K562 (cell line): ENCODE results near the gene SLC4A4. TPM values are rescaled to one million over a fixed set of nuclear protein-coding genes. Genes with fewer than 3 reads are reported as not detected.

Experiments
- ATAC-seq: fragments of 200-7000 bp; cut with Tn5 transposase; 3 replicates; pipeline ENCODE4 v1.9.1; 2020; ENCODE audit warnings: moderate library complexity
- BruUV-seq: library from RNA; stranded (reverse); fragments of 400-500 nt; replicated peaks from 2 replicates; lab custom pipeline; 2021; lab: Mats Ljungman, UMichigan
- CTCF ChIA-PET: fragments of 300-600 bp; formaldehyde crosslinking; extraction: SDS; loops from one replicate; lab custom pipeline; 2021; ENCODE audit warnings: low intra/inter-chr PET ratio; lab: Yijun Ruan, JAX
- POLR2A ChIA-PET: fragments of 300-600, 350-650 bp; sonication (Branson Sonifier 250); formaldehyde crosslinking; extraction: SDS; loops from one replicate; lab custom pipeline; 2021; ENCODE audit warnings: antibody characterized with exemption, inconsistent platforms; lab: Yijun Ruan, JAX
- DNase-seq, 4 experiments: peaks; one replicate each; pipeline versions ENCODE4 v3.0.0 to v3.0.0-alpha.2; 2011 to 2018; ENCODE audit warnings: low spot score in 3 of 4, mixed read lengths in 3 of 4; ENCODE audit errors: extremely low read depth in 1 of 4
- FAIRE-seq: peaks from 2 replicates; lab custom pipeline; 2011; peaks lifted over from hg19 to GRCh38; lab: Jason Lieb, UNC
- H2AFZ ChIP-seq: 2 replicates; pipeline ENCODE4 v1.6.0; 2011; ENCODE audit warnings: low read depth, low read length, control low read depth, inconsistent platforms
- H3K27ac ChIP-seq: fragments of 200-600 bp; 3 replicates; pipeline ENCODE4 v1.8.0; 2011; ENCODE audit warnings: low read depth, mild to moderate bottlenecking, control low read depth, inconsistent platforms, low read length, moderate library complexity, mixed read lengths; ENCODE audit errors: extremely low read depth
- H3K27me3 ChIP-seq, 2 experiments: fragments of 300-600 bp in 1 of 2; 2 replicates in 1 of 2; 3 replicates in 1 of 2; pipeline versions ENCODE4 v1.6.0 to v1.8.0; 2011; ENCODE audit warnings: inconsistent platforms in 2 of 2, low read length in 2 of 2, mild to moderate bottlenecking in 1 of 2, mixed read lengths in 1 of 2, moderate library complexity in 1 of 2; ENCODE audit not compliant: control insufficient read depth in 2 of 2, insufficient read depth in 2 of 2
- H3K36me3 ChIP-seq: fragments of 300-600 bp; 3 replicates; pipeline ENCODE4 v1.8.0; 2011; ENCODE audit warnings: mild to moderate bottlenecking, low read length, inconsistent platforms; ENCODE audit not compliant: control insufficient read depth, insufficient read depth
- H3K4me1 ChIP-seq, 2 experiments: fragments of 200-600 bp in 1 of 2; replicated peaks in 1 of 2; 2 replicates in 1 of 2; 3 replicates in 1 of 2; pipeline versions ENCODE4 v1.5.1 to v1.8.0; 2011; ENCODE audit warnings: inconsistent platforms in 2 of 2, low read length in 2 of 2, mild to moderate bottlenecking in 1 of 2, mixed read lengths in 1 of 2, moderate library complexity in 1 of 2; ENCODE audit not compliant: control insufficient read depth in 2 of 2, insufficient read depth in 2 of 2
- H3K4me2 ChIP-seq: 2 replicates; pipeline ENCODE4 v1.6.1; 2011; ENCODE audit warnings: low read length, control low read depth, inconsistent platforms, mixed read lengths; ENCODE audit not compliant: insufficient read depth
- H3K4me3 ChIP-seq: fragments of 200-600 bp; sonication (generic), shearing (Covaris generic); 2 replicates; pipeline ENCODE4 v1.5.1; 2016; ENCODE audit warnings: control low read depth, inconsistent platforms
- H3K79me2 ChIP-seq: fragments of 200-600 bp; 3 replicates; pipeline ENCODE4 v1.8.0; 2011; ENCODE audit warnings: low read length, inconsistent platforms; ENCODE audit not compliant: control insufficient read depth, insufficient read depth
- H3K9ac ChIP-seq, 2 experiments: 2 replicates each; pipeline versions ENCODE4 v1.6.0 to v1.6.1; 2011; ENCODE audit warnings: low read depth in 2 of 2, low read length in 2 of 2, control low read depth in 1 of 2, inconsistent platforms in 1 of 2, mild to moderate bottlenecking in 1 of 2, mixed read lengths in 1 of 2; ENCODE audit not compliant: insufficient read depth in 1 of 2
- H3K9me1 ChIP-seq: one replicate; pipeline ENCODE4 v1.6.0; 2011; ENCODE audit warnings: inconsistent platforms, mild to moderate bottlenecking, low read length, moderate library complexity; ENCODE audit not compliant: control insufficient read depth, insufficient read depth
- H3K9me3 ChIP-seq: replicated peaks from 2 replicates; pipeline ENCODE4 v1.5.1; 2011; ENCODE audit warnings: low read depth, low read length, inconsistent platforms; ENCODE audit not compliant: control insufficient read depth, insufficient read depth
- H4K20me1 ChIP-seq: replicated peaks from 2 replicates; pipeline ENCODE4 v1.6.1; 2011; ENCODE audit warnings: low read length, inconsistent platforms, mixed read lengths; ENCODE audit not compliant: control insufficient read depth, insufficient read depth
- ARID1B ChIP-seq: fragments of 450-650 bp; IDR thresholded peaks from 2 replicates; pipeline ENCODE4 v1.6.1; 2016; ENCODE audit warnings: antibody characterized with exemption, mild to moderate bottlenecking, inconsistent platforms
- C11orf30 ChIP-seq: fragments of 450-650 bp; IDR thresholded peaks from 2 replicates; pipeline ENCODE4 v1.6.1; 2016; ENCODE audit warnings: low read depth, mild to moderate bottlenecking
- GATA2 ChIP-seq: sonication (generic); formaldehyde crosslinking; IDR thresholded peaks from 2 replicates; pipeline ENCODE4 v1.4.0; 2020; ENCODE audit warnings: mild to moderate bottlenecking, missing genetic modification reagents
- HMG20A ChIP-seq: fragments of 450-650 bp; formaldehyde crosslinking; conservative IDR thresholded peaks from 2 replicates; pipeline ENCODE4 v1.4.0; 2020; ENCODE audit warnings: mild to moderate bottlenecking, mixed read lengths
- NR4A1 ChIP-seq, 2 experiments: fragments of 250-450 bp in 1 of 2; fragments of 450-650 bp in 1 of 2; sonication (Bioruptor Pico) in 1 of 2; IDR thresholded peaks; 2 replicates each; pipeline versions ENCODE4 v1.4.0 to v1.6.1; 2016 to 2020; ENCODE audit warnings: mild to moderate bottlenecking in 2 of 2, missing compliant biosample characterization in 1 of 2, missing genetic modification characterization in 1 of 2, moderate library complexity in 1 of 2
- ZNF124 ChIP-seq: sonication (generic); formaldehyde crosslinking; IDR thresholded peaks from 2 replicates; pipeline ENCODE4 v1.8.1; 2022; ENCODE audit warnings: missing genetic modification reagents
- in situ Hi-C: fragments of 300-500 bp; cut with MboI; formaldehyde crosslinking; loops from 4 replicates; pipeline ENCODE4 v1.15.0; 2018; ENCODE audit warnings: inconsistent platforms, mixed read lengths
- intact Hi-C: fragments of 100-400 bp; cut with micrococcal nuclease; formaldehyde crosslinking; loops from 2 replicates; pipeline ENCODE4 v1.14.2; 2022
- polyA plus RNA-seq, 8 experiments: library from polyadenylated mRNA; depleted of rRNA in 4 of 8; stranded (reverse) in 5 of 8; unstranded in 3 of 8; fragments of >200 nt; fragmentation: Nextera tagmentation in 2 of 8; fragmentation: Illumina TruSeq in 1 of 8; extraction: Ambion mirVana in 2 of 8; extraction: Trizol in 1 of 8; gene quantifications; 2 replicates each; pipeline versions ENCODE4 v1.2.1 to v1.2.3, GENCODE V29; 2011 to 2014; ENCODE audit warnings: inconsistent platforms in 1 of 8, missing spikeins in 1 of 8
- total RNA-seq, 7 experiments: library from RNA; depleted of rRNA in 6 of 7; stranded (reverse); fragments of >200 nt in 6 of 7; fragmentation: Illumina TruSeq in 2 of 7; extraction: Trizol in 2 of 7; gene quantifications; 2 replicates each; pipeline versions ENCODE4 v1.2.1 to v1.2.3, GENCODE V29; 2011 to 2021; ENCODE audit warnings: low replicate concordance in 1 of 7
- TF ChIP-seq, protein P1 (sequence below), 3 experiments: fragments of 200-800 bp in 1 of 3; sonication (Bioruptor generic) in 1 of 3; sonication (generic) in 1 of 3; formaldehyde crosslinking in 1 of 3; IDR thresholded peaks; 2 replicates each; pipeline versions ENCODE4 v1.6.1 to v1.8.0; 2016 to 2022; ENCODE audit warnings: mild to moderate bottlenecking in 2 of 3, missing compliant biosample characterization in 2 of 3, missing genetic modification characterization in 2 of 3, missing genetic modification reagents in 1 of 3

SLC4A4 gene
- total and polyA plus RNA-seq, 9 of the 15 experiments (the other 6 are each of a cell fraction or from before 2014, with no cell fraction given), result 0.01 to 0.18 (median 0.07) TPM; not detected in 2

DNA sequence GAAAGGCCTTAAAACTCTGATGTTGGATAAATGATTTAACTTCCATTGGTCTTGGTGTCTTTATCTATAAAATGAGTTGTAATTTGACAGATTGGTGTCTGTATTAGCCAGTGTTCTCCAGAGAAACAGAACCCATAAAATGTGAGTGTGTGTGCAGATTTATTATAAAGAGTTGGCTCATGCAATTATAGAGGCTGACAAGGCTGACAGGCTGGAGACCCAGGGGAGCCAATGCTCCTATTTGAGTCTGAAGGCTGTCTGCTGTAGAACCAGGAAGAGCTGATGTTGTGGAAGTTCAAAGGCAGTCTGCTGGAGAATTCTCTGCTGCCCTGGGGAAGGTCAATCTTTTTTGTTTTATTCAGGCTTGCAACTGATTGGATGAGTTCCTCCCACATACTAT is 131.7 kb downstream of the SLC4A4 start:
- TF ChIP-seq GATA2 (CRISPR knock-in tag), result no peak
- TF ChIP-seq ARID1B, result no peak
- TF ChIP-seq ZNF124 (CRISPR knock-in tag), result no peak
- TF ChIP-seq HMG20A, result no peak
- TF ChIP-seq C11orf30, result no peak
- TF ChIP-seq, protein P1, sequence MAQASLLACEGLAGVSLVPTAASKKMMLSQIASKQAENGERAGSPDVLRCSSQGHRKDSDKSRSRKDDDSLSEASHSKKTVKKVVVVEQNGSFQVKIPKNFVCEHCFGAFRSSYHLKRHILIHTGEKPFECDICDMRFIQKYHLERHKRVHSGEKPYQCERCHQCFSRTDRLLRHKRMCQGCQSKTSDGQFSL (CRISPR knock-in tag; IDR thresholded peaks at IDR 0.05), result no peak
- TF ChIP-seq, protein P1 (tag; IDR thresholded peaks at IDR 0.05), result no peak
- TF ChIP-seq NR4A1 (CRISPR knock-in tag; IDR thresholded peaks at IDR 0.05), result no peak
- no peak for TF ChIP-seq NR4A1 (tag; IDR thresholded peaks at IDR 0.05)
- Histone ChIP-seq H3K9me1 (no peaks in the 10 kb centered on the region), H3K4me3 (no peak overlapping the region), H3K36me3 (no peaks in the 10 kb centered on the region), H3K79me2 (no peaks in the 10 kb centered on the region), H3K9me3 (no peaks in the 10 kb centered on the region), H4K20me1 (no peaks in the 10 kb centered on the region), H3K4me1 (no peaks in the 10 kb centered on the region), H3K27me3 (no peaks in the 10 kb centered on the region), H3K9ac (no peak overlapping the region), H3K27ac (no peak overlapping the region), H2AFZ (no peak overlapping the region), H3K4me2 (no peak overlapping the region)
- intact Hi-C loops (no loop called here), in situ Hi-C loops (no loop called here)
- BruUV-seq, result no TSS peak
- DNase-seq (no peak), ATAC-seq (no peak), FAIRE-seq (no peak)
- ChIA-PET POLR2A (no interaction called here), CTCF (no interaction called here)
